ENCODE results near the gene AIF1.
"Not testable (repeated sequence)": the region's sequence is repeated elsewhere in the genome, so short reads cannot be mapped to it uniquely, and the experiment has no call there.

AIF1 gene

DNA sequence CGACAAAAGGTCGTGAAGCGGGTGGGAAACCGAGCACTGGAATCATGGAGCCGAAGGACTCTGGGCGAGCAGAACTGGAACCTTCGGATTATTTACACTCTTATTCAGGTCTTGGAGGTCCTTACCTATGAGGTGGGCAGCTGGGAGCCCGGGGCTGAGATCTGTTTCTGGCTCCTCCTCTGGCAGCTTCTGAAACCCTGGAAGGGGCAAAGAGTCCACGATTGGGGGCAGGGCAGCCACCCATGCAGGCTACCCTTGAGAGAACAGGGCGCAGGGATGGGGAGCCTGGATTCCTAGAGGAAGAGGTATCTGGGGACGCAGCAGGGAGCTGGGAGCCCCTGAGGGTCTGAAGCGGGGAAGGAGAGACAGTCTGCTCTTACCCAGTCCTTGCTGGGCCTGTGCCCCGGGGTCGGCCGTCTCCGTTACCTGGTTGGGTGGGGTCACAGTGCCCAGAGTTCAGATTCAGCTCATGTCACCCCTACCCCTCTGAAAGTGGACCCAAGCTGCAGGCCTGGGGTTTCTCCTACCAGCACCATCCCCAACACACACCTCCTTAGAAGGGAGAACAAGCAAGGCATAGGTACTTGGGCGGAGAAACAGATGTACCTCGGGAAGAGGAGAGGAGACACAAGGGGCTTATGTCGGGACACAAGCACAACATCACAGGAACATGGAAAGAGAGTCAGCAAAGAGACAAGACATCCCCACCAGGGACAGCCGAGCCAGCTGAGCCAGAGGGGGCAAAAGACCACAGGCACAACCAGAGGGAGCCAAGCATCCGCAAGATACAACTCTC lies 33.4 kb upstream of the AIF1 start:
- no peak for DNase-seq

DNA sequence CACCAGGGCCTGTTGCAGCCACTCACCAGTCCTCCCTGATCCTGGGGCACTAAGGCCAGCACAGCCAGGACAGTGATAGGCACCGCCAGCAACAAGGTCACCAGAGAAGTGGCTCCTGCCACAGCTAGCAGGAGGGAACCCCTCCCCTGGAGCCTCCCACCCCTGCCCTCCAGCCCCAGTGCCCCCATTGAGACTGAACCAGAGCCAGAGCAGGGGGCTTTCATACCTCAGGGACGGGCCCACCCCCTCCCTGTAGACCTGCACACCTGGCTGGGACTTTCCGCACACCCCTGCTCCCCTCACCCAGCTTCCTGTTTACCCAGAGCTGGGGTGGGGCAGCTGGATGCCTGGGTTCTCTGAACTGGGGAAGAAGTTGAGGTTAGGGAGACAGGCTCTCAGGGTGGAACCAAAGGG lies 32.8 kb upstream of the AIF1 start, which contains the start of gene LTB:
Gene LTB (minus strand): TSS at position 195 of the 414 bp plus-strand sequence. CDS start 7 bp downstream, at position 188.
- no peak for DNase-seq

DNA sequence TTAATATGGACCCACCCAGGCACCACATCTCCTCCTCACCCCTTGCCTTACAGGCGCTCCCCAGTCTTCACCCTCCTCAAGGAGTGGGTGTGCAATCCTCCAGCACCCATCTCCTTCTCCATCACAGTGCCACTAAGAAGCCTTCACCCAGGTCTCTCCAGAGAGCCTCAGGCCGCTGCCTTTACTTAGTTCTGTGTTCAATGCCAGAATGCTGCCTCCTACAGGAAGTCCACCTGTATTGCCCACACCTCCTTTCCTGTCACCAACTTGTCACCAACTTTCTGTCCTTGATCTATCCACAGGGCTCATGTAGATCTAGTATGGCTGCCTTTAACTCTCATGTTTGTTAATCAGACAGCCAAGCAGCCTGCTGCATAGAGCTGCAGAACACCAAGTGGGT lies 29.5 kb upstream of the AIF1 start:
- DNase-seq: no peak

DNA sequence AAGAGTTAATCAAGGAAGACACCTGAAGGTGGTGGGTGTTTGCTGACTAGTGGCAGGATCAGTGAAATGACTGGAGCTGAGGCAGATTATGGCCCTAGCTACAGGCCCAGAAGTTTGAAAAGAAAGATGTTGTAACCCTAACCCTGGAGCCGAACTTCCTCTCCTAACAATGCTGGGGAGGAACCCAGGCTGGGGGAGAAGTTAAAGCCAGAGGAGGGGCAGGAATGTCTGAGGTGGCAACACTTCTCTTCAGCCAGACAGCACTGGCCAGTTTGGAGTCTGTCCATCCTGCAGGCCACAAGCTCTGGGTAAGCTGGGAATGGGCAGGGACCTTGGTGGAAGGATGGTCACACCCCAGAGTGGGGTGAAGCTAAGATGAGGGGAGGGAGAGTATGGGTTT lies 29.0 kb upstream of the AIF1 start, which contains the start of gene LST1:
Gene LST1 (plus strand): TSS at position 270 of the 400 bp plus-strand sequence. CDS start 1,023 bp downstream, outside the sequence.
- no peak for DNase-seq

DNA sequence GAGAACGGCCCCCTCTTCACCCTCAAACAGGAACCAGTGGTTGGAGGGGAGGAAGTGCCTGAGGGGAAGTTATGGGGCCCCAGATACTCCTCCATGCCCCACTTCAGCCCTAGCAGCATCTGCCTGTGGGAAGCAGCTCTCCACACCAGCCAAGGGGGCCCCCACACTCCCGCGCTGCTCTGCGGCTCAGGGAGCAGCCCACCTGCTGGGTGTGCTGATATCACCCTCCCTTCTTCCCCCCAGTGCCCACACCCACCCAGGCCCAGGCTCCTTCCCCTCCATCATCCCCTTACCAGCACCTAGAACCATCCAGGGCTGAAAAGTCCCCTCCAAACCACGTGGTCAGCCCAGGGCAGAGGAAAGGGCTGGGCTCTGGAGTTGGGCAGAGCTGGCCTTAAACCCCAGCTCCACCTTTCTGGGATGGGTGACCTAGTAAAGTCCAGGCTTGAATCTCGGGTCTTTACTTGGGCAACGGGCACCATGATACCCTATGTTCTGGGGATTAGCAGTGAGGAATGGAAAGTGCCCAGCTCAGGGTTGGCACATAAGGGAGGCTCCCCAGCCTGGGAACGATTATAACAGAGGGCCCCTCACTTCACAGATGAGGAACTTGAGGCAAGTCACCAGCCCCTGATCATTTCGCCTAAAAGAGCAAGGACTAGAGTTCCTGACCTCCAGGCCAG lies 28.3 kb upstream of the AIF1 start:
- no peak for DNase-seq

DNA sequence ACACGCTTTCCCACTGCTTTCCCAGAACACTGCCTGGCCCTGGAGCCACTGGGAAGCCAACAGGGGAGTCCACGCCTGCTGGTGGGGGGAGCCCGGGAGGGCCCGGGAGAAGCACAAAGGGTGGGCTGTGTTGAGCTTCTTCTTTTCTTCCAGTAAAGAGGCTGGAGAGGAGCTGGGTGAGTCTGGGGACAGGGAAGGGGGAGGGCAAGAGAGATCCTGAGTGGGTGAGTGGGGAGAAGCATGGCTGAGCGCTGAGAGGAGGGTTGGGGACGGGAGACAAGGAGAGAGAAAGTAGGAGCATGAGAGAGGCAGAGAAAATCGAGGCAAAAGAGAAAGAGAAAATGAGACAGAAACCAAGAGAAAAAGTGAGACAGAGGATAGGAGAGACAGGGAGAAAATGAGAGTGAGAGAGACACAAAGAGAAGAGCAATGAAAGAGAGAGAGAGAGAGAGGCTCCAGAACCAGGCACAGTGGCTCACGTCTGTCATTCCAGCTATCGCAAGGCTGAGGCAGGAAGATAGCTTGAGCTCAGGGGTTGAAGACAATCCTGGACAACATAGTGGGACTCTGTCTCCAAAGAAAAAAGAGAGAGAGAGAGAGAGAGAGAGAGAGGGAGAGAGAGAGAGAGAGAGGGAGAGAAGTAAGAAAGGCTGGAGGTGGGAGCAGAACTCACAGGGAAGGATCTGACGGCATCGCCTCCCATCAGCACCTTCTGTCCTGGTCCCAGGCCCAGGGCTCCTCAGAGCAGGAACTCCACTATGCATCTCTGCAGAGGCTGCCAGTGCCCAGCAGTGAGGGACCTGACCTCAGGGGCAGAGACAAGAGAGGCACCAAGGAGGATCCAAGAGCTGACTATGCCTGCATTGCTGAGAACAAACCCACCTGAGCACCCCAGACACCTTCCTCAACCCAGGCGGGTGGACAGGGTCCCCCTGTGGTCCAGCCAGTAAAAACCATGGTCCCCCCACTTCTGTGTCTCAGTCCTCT lies 26.9 kb upstream of the AIF1 start:
- no peak for DNase-seq

DNA sequence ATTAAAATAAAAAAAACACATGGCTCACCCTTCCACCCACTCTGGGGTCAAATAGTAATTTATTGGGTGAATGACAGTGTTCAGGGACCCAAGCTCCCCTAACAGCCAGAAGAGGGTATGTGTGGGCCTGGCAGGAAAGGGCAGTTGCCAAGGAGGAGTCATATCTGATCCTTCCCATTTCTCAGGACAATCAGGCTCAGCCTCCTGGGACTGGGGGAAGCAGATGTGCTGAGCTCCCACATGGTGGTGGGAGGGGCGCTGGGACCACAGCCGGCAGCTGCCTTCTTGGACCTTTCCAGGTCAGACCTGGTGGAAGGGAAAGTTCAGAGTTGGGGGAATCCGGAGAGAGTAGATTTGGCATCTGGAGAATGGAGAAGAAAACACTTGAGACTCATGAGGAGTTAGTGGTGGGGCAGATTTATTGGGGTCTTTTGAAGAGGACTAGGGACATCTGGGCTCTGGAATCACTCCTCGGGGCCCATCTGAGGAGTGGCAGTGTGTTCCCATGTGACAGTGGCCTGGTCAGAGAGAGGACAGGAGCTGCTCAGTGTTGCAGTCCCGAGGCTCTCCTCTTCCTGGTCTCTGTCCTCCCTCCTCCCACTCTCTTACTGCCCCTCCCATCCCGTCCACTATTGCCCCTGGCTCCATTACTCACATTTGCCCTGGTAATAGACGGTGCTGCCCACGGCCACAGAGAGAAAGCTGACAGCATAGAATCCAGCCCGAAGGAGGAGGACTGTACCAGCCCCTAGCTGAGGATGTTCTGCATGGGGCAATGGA lies 26.0 kb upstream of the AIF1 start:
- DNase-seq: no peak

DNA sequence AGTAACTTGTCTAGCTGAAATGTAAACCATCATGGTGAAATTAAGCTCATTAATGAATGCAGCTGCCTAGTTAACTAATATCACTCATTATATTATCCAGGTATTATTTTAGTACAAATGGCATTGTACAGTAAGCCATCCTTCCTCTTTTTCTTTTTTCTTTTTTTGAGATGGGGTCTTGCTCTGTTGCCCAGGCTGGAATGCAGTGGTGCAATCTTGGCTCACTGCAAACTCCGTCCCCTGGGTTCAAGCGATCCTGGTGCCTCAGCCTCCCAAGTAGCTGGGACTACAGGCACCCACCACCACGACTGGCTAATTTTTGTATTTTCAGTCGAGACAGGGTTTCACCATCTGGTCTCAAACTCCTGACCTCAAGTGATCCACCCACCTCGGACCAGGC lies 24.3 kb upstream of the AIF1 start:
- not testable (repeated sequence) for DNase-seq

DNA sequence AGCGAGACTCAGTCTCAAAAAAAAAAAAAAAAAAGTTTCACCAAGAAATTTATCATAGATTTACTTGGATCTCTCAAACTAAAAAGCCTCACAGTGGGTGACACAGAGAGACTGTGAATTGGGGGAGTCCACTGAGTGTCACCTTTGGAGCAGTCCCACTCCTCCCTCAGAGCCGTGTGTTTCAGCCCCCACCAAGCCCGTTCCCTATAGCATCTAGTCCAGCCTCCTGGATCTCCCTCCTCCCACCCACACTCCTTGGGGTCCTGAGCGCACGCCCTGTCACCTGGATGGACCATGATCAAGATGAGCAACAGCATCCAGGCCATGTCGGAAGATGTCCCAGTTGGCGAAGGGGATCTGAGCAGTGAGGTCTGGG lies 22.6 kb upstream of the AIF1 start:
- no peak for DNase-seq

DNA sequence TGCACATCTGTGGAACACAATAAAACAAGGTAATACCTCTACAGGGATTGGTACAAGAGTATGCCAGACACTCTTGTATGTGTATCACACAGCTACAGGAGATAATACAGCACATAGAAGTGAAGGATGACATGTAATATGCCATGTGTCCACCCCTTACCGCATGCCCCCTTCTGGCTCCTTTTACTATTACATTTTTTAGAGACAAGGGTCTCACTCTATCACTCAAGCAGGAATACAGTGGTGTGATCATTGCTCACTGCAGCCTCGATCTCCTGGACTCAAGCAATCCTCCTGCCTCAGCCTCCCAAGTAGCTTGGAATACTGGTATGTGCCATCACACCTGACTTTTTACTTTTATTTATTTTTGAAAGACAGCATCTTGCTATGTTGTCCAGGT lies 18.0 kb upstream of the AIF1 start:
- peak; percentile 21 for DNase-seq

DNA sequence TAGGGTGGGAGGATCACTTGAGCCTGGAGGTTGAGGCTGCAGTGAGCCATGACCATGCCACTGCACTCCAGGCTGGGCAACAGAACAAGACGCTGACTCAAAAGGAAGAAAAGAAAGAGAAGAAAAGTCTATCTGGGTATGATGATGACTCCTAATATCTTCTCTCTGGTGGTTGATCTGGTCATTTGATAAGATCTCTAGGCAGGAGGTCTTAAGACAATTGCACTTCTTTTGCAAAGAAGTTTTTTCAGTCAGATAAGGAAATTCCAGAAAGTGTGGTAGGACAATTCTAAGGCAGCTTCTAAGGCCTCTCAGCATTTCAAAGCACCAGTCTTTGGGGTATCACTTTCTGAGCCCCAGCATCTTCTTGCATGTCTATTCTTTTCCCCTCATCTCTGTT lies 7.7 kb upstream of the AIF1 start:
- no peak for DNase-seq

DNA sequence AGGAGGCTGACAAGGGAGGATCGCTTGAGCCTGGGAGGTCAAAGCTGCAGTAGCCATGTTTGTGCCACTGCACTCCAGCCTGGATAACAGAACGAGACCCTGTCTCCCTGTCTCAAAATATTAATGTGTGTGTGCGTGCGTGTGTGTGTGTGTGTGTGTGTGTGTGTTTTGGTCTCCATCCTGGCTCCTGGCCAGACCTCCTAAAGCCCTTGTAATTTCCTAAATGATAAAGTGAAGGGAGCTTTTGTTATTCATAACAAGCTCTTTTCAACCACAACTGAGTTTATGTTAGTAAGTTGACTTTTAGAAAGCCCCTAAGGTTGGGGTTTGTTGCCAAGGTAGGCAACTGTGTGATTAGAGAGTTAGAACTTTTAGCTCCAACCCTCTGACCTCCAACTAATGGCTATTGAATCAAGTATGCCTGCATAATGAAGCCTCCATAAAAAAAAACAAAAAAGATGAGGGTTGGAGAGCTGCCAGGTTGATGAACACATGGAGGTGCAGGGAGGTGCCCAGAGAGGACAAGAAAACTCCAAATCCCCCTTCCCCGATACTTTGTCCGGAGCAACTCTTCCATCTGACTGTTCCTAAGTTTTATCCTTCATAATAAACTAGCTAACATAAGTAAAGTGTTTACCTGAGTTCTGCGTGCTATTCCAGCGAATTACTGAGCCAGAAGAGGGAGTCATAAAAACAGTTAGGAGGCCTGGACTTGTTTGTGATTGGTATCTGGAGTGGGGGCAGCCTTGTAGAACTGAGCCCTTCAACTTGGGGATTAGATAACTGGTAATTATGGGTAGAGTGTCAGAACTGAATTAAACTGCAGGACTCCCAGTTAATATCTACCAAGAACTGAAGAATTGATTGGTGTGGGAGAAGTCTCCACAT lies 5.3 kb upstream of the AIF1 start:
- DNase-seq: no peak

DNA sequence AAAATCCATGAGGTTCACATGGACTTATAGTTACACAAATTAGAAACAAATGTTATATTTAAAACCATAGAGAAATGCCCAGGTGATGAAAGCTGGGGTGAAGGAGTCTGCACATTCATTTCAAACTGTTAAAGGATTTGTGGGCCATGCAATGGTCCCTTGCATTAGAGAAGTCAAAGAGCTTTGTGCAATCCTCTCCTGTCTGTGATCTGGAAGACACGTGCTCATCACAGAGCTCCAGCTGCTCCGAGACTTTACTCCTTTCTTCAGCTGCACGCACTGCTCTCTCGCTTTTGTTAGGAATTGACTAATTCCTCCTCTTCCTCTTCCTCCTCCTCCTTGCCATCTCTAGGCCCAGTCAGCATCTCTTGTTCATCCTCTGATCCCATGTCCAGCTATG lies 4.1 kb upstream of the AIF1 start:
- no peak for DNase-seq

DNA sequence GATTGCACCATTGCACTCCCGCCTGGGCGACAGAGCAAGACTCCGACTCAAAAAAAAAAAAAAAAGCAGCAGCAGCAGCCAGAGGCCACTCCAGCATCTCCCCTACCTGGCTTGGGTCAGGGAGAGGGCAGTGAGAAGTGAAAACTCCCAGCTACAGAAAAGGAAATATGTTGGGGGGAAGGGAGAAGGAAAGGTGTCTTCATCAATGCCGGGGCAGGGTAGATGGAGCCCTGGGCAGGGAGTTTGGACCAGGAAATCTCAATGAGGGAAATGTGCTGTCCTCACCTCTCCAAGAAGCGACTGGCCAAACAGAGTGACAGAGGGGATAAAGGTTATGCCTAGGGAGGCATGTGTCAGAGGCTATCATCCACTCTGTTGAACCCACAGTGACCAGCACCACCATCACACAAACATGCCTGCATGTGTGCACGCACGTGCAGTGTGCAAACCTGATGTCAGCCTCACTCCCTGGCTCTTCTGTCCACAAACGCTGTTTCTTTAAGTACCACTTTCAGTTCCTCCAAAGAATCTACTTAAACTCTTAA lies 887 bp upstream of the AIF1 start:
- DNase-seq: no peak

DNA sequence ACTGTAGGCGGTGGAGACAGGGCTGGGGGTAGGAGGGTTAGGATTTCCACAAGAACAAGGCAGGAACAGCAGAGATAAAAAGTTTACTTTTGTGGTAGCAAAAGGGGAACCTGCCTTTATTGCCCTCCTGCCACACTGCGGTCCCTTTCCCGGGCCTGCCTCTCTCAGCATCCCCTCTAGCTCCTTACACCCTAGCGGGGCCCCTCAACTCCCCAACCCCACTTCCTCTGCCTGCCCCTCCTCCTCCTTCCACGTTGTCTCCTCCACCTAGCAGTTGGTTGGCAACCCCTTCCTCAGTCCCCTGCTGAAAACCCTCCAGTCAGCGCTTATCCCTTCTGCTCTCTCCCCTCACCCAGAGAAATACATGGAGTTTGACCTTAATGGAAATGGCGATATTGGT lies 714 bp downstream of the AIF1 start:
- no peak for DNase-seq

DNA sequence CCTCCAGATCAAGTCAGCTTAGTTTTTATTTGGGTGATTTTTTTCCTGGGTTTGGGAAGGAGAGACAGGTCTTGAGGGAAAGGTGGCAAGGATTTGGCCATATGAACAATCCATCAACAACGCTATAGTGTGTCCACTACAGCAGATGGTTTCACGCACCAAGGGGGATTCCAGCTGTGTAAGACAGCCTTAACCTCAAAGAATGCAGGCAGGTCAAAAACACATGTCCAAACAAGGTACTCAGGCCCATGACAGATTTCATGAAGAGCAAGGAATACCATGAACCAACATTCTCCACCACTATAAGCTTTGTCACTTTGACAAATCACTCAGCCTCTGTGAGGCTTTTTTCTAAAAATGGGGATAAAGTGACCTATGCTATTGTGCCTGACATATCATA lies 2.0 kb downstream of the AIF1 start:
- DNase-seq: no peak

DNA sequence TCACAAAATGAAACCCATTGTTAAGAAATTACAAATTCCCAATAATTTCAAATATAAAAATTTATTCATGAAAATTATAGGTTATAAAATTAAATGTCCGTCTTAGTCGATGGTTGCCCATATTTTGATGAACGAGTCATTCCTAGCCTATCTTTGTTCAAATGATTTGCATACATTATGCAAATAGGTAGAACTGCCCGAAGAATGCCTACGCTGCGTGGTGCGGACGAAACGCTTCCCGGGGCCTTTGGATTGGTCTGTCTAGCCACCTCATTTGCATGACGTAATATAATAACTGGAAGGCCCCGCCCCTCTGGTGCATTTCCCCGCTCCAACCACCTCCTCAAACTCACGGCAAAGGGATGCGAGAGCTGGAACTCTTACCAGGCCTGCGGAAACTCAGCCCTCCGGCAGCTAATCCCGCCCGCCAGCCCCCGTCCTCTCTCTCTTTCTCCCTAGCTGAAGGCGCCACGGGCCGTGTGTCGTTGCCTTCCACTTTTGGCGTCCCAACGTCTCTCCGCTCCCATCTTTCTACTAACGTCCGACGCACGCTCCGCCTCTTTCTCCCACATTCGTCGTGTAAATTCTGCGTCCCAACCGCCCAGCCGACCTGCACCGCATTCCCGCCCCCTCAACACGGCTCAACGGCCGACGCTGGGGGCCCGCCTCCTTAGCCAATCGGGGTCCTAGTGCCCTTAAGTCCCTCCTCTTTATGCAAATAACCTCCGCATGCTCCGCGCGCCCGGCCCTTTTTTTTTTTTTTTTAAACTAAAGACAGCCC lies 5.0 kb downstream of the AIF1 start:
- DNase-seq: peak; percentile 98

DNA sequence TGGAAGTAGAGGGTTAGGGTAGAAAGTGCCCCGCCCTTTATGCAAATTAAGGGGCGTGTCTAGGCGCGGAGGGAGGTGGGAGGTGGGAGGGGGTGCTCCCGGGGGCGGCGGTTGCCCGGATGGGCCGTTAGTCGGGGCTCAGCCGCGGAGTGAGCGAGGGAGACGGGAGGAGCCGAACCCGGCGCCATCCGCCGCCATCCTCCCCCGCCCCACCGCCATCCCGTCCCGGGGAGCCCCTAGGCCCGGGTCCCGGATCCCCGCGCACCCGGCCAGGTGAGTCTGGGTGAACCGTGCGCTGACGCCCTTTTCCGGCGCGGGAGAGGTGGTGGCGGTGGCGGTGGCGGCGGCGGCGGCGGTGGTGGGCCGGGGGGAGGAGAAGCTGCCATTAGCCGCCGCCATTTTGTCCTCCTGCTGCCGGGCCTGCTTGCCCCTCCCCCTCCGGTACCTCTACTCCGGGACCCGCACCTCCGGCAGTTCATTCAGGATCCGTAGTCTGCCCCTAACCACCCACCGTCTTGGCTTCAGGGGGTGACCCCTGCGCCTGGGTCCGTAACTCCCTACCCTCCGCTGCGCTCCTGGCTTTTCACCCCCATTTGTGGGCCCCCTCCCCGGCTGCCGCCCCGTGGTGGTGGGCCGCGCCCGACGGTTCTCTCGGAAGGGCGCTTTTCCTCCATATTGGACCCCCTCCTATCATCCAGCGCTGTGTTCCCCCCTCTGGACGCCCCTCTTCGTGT lies 5.7 kb downstream of the AIF1 start, which contains the start of gene PRRC2A:
Gene PRRC2A (plus strand): TSS at position 130 of the 734 bp plus-strand sequence. CDS start 2,075 bp downstream, outside the sequence.
- peak; percentile 36 for DNase-seq

DNA sequence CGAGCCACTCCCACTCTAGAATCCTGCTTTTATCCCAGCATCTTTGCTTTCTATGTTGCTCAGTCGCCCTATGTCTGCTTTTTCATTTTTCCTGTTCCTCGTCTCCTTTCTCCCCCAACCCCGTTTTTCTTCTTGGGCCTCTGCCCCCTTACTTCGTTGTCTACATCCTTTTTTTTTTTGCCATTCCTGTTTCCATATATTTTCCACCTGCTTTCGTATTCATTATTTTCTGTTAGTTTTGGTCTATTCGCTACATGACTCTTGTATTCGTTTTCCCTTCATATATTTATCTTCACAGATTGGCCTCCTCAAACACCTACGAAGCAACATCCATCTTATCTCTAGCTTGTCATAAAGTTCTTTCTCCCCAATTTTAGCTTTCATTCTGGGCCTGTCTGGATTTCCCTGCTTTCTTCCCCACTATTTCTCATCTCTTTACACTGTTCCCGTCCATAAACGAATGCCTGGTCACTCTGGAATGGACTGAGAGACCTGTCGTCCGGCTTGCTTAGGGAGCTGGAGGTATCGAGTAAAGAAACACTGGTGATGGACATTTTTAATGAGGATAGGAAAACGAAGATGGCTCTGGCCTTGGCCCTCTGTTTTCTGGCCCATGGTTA lies 6.4 kb downstream of the AIF1 start:
- DNase-seq: no peak
